Progenitor cell of endocrine pancreas (in vitro differentiated cells): ENCODE measurements around the gene LINGO3. TPM values are rescaled to one million over a fixed set of nuclear protein-coding genes. Genes with fewer than 3 reads are reported as not detected.

Experiments used
- DNase-seq: peaks from one replicate; pipeline ENCODE4 v3.0.0; 2021; ENCODE audit warnings: low spot score; ENCODE audit not compliant: unreplicated experiment
- H3K27ac Mint-ChIP-seq: 2 replicates; pipeline ENCODE4 v1.8.0; 2021; ENCODE audit warnings: mild to moderate bottlenecking, moderate library complexity, mixed read lengths
- H3K27me3 Mint-ChIP-seq: 2 replicates; pipeline ENCODE4 v1.8.0; 2021; ENCODE audit warnings: mixed read lengths
- H3K36me3 Mint-ChIP-seq: 2 replicates; pipeline ENCODE4 v1.8.0; 2022; ENCODE audit warnings: mixed read lengths; ENCODE audit not compliant: insufficient read depth
- H3K4me1 Mint-ChIP-seq: 2 replicates; pipeline ENCODE4 v1.8.0; 2021; ENCODE audit warnings: low read depth, mixed read lengths
- H3K4me3 Mint-ChIP-seq: 2 replicates; pipeline ENCODE4 v1.8.0; 2021; ENCODE audit warnings: low read depth, mild to moderate bottlenecking, moderate library complexity, mixed read lengths
- H3K9me3 Mint-ChIP-seq: 2 replicates; pipeline ENCODE4 v1.8.0; 2021; ENCODE audit warnings: low read depth, mixed read lengths
- CTCF ChIP-seq: fragments of 200-600 bp; sonication (generic); IDR thresholded peaks from one replicate; pipeline ENCODE4 v1.5.0; 2021; ENCODE audit warnings: antibody characterized with exemption, mild to moderate bottlenecking; ENCODE audit not compliant: unreplicated experiment
- total RNA-seq: library from RNA; stranded (reverse); gene quantifications from 2 replicates; pipeline ENCODE4 v1.2.1, GENCODE V29; 2021

The LINGO3 gene
- total RNA-seq, 1 donor from 2014 or later = 0.17 TPM

GRCh38 chr19:2345794-2346663 is 38.1 kb upstream of the LINGO3 start:
- Mint-ChIP-seq H3K27ac (no peak overlapping the region), H3K4me1 (no peaks in the 10 kb centered on the region), H3K36me3 (no peaks in the 10 kb centered on the region), H3K27me3 (no peaks in the 10 kb centered on the region), H3K4me3 (no peak overlapping the region), H3K9me3 (no peaks in the 10 kb centered on the region)
- no peak for DNase-seq
- no peak for TF ChIP-seq CTCF

GRCh38 chr19:2345076-2345475 is 37.1 kb upstream of the LINGO3 start:
- Mint-ChIP-seq H3K9me3 (no peaks in the 10 kb centered on the region), H3K36me3 (no peaks in the 10 kb centered on the region), H3K4me3 (no peak overlapping the region), H3K4me1 (no peaks in the 10 kb centered on the region), H3K27me3 (no peaks in the 10 kb centered on the region), H3K27ac (no peak overlapping the region)
- no peak for DNase-seq
- TF ChIP-seq CTCF = no peak

GRCh38 chr19:2344381-2344870 is 36.5 kb upstream of the LINGO3 start:
- H3K4me1 Mint-ChIP-seq = no peaks in the 10 kb centered on the region
- no peak for DNase-seq
- no peak for TF ChIP-seq CTCF

GRCh38 chr19:2343289-2343982 is 35.5 kb upstream of the LINGO3 start:
- Mint-ChIP-seq H3K4me3 (no peak overlapping the region), H3K36me3 (no peaks in the 10 kb centered on the region), H3K9me3 (no peaks in the 10 kb centered on the region), H3K27me3 (no peaks in the 10 kb centered on the region), H3K4me1 (no peaks in the 10 kb centered on the region), H3K27ac (no peak overlapping the region)
- DNase-seq = no peak
- no peak for TF ChIP-seq CTCF

More at GRCh38 chr19:2344381-2344870, 36.5 kb upstream of the LINGO3 start:
- Mint-ChIP-seq H3K36me3 (no peaks in the 10 kb centered on the region), H3K9me3 (no peaks in the 10 kb centered on the region), H3K4me3 (no peak overlapping the region), H3K27me3 (no peaks in the 10 kb centered on the region), H3K27ac (no peak overlapping the region)

GRCh38 chr19:2342656-2343288 is 34.8 kb upstream of the LINGO3 start:
- no peaks in the 10 kb centered on the region for H3K27me3 Mint-ChIP-seq
- no peak overlapping the region for H3K27ac Mint-ChIP-seq
- no peak for TF ChIP-seq CTCF
- no peak overlapping the region for H3K4me3 Mint-ChIP-seq
- H3K36me3 Mint-ChIP-seq = no peaks in the 10 kb centered on the region
- no peaks in the 10 kb centered on the region for H3K4me1 Mint-ChIP-seq
- H3K9me3 Mint-ChIP-seq = no peaks in the 10 kb centered on the region
- no peak for DNase-seq
